ENCODE results near the gene TMEM143.

DNA sequence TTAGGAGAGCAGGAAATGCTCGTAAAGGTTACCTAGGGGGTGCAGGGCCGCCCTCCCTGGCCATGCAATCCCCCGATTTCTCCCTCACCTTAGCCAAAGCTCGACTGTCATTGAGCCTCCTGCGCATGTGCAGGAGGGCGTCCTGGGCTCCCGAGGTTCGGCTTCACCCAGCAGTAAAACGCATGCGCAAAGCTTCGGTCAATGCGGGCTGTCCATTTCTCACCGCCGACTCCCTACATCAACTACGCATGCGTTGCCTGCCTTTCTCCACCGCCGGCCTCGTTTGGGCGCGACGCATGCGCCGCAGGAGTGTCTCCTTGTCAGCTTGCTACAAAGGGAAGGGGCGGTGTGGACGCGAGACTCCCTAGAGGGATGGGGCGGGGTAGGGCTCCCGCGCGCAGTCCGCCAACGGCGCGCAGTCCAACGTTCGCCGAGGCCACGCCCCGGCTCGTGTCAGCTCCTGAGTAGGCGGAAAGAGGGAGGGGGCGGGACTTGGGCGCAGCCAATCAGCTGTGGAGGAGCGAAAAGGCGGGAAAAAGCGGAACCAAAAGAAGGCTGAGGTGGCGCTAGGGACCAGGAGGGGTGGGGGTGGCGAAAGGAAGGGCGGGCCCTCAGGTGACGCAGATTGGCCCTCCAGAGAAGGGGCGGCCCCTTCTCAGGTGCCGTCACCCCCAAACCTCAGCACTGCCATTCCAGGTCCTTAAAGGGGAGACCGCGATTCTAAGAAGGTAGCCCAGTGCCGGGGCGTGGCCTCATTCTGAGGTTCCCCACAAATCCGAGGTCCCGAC lies at the start of gene TMEM143, which contains the start of gene SYNGR4:
- TF ChIP-seq, protein P1, sequence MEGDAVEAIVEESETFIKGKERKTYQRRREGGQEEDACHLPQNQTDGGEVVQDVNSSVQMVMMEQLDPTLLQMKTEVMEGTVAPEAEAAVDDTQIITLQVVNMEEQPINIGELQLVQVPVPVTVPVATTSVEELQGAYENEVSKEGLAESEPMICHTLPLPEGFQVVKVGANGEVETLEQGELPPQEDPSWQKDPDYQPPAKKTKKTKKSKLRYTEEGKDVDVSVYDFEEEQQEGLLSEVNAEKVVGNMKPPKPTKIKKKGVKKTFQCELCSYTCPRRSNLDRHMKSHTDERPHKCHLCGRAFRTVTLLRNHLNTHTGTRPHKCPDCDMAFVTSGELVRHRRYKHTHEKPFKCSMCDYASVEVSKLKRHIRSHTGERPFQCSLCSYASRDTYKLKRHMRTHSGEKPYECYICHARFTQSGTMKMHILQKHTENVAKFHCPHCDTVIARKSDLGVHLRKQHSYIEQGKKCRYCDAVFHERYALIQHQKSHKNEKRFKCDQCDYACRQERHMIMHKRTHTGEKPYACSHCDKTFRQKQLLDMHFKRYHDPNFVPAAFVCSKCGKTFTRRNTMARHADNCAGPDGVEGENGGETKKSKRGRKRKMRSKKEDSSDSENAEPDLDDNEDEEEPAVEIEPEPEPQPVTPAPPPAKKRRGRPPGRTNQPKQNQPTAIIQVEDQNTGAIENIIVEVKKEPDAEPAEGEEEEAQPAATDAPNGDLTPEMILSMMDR (IDR thresholded peaks at IDR 0.05) = no peak
- no peak for TF ChIP-seq POLR2AphosphoS5 (IDR thresholded peaks at IDR 0.05; ENCODE audit: low read depth, low read length)
- TF ChIP-seq, protein P2, sequence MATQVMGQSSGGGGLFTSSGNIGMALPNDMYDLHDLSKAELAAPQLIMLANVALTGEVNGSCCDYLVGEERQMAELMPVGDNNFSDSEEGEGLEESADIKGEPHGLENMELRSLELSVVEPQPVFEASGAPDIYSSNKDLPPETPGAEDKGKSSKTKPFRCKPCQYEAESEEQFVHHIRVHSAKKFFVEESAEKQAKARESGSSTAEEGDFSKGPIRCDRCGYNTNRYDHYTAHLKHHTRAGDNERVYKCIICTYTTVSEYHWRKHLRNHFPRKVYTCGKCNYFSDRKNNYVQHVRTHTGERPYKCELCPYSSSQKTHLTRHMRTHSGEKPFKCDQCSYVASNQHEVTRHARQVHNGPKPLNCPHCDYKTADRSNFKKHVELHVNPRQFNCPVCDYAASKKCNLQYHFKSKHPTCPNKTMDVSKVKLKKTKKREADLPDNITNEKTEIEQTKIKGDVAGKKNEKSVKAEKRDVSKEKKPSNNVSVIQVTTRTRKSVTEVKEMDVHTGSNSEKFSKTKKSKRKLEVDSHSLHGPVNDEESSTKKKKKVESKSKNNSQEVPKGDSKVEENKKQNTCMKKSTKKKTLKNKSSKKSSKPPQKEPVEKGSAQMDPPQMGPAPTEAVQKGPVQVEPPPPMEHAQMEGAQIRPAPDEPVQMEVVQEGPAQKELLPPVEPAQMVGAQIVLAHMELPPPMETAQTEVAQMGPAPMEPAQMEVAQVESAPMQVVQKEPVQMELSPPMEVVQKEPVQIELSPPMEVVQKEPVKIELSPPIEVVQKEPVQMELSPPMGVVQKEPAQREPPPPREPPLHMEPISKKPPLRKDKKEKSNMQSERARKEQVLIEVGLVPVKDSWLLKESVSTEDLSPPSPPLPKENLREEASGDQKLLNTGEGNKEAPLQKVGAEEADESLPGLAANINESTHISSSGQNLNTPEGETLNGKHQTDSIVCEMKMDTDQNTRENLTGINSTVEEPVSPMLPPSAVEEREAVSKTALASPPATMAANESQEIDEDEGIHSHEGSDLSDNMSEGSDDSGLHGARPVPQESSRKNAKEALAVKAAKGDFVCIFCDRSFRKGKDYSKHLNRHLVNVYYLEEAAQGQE (IDR thresholded peaks at IDR 0.05; ENCODE audit: insufficient read depth in 1 of 2, low read depth in 2 of 2, low read length in 1 of 2) = no peak
- TF ChIP-seq SIN3A (IDR thresholded peaks at IDR 0.05; ENCODE audit: borderline replicate concordance, insufficient read depth, low read depth, low read length) = no peak
